Vagina (tissue), 2 donors: Measurements from ENCODE around the gene NUAK1. TPM values are rescaled to one million over a fixed set of nuclear protein-coding genes. Genes with fewer than 3 reads are reported as not detected.

Source experiments
- DNase-seq, 2 donors: peaks; one replicate each; pipeline ENCODE4 v3.0.0-alpha.2; 2017; ENCODE audit errors: extremely low spot score in 2 of 2
- H3K27ac ChIP-seq: fragments of 200-600 bp; sonication (generic); one replicate; pipeline ENCODE4 v1.5.1; 2019
- H3K27me3 ChIP-seq: fragments of 200-600 bp; sonication (generic); one replicate; pipeline ENCODE4 v1.5.1; 2019
- H3K36me3 ChIP-seq, 2 donors: fragments of 200-600 bp; sonication (generic); one replicate each; pipeline ENCODE4 v1.5.1; 2017 to 2019
- H3K4me1 ChIP-seq: fragments of 200-600 bp; sonication (generic); one replicate; pipeline ENCODE4 v1.5.1; 2019
- H3K4me3 ChIP-seq, 2 donors: fragments of 200-600 bp; sonication (generic); 1 replicate in 1 of 2; 2 replicates in 1 of 2; pipeline ENCODE4 v1.5.1; 2016 to 2019
- H3K9me3 ChIP-seq: fragments of 200-600 bp; sonication (generic); one replicate; pipeline ENCODE4 v1.5.1; 2019
- POLR2A ChIP-seq, 2 donors: fragments of 450-650 bp; IDR thresholded peaks; one replicate each; pipeline ENCODE4 v1.6.1; 2017; ENCODE audit warnings: antibody characterized with exemption in 2 of 2, mild to moderate bottlenecking in 2 of 2, moderate library complexity in 2 of 2
- POLR2AphosphoS5 ChIP-seq, 2 donors: sonication (generic); formaldehyde crosslinking; IDR thresholded peaks; one replicate each; pipeline ENCODE4 v1.9.0; 2017; ENCODE audit warnings: antibody characterized with exemption in 2 of 2, mild to moderate bottlenecking in 2 of 2, low read depth in 1 of 2; ENCODE audit not compliant: insufficient read depth in 1 of 2
- intact Hi-C: fragments of 100-400 bp; cut with DNase I; formaldehyde crosslinking; loops from one replicate; pipeline ENCODE4 v1.15.1; 2023
- total RNA-seq: library from RNA; depleted of rRNA; stranded (reverse); fragments of >200 nt; gene quantifications from one replicate; pipeline ENCODE4 v1.2.3, GENCODE V29; 2016
- TF ChIP-seq, protein P1 (sequence below), 3 experiments: fragments of 450-650 bp in 2 of 3; fragments of 200-600 bp in 1 of 3; sonication (generic) in 1 of 3; IDR thresholded peaks; one replicate each; pipeline ENCODE4 v1.5.1; 2017 to 2019; ENCODE audit warnings: antibody characterized with exemption in 3 of 3, mild to moderate bottlenecking in 2 of 3, moderate library complexity in 2 of 3

NUAK1 gene
- total RNA-seq, 1 donor from 2014 or later: 22.8 TPM

DNA sequence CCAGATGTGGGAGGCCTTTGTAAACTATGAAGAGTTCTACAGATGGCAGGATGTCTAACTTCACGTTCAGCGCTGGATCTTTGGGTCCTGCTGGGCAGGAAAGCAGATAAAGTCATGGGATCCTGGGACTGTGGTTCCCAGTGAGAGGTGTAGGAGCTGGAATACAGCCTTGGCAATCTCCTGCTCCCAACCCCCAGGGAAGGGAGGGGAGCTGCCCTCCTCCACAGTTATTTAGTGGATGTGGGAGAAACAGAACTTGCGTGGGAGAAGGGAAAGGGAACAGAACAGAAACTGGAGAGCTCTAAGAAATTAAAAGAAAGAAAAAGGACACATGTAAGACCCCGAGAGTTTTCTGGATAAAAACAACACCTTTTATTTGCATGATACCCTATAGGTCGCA is 37.0 kb downstream of the NUAK1 start:
- Histone ChIP-seq H3K9me3 (no peaks in the 10 kb centered on the region), H3K36me3 (peaks cover 0 to 8% of the 10 kb centered on the region in 2 donors), H3K27ac (peak overlapping the region; percentile 16), H3K4me1 (peaks cover 42% of the 10 kb centered on the region), H3K4me3 (no peak overlapping the region), H3K27me3 (no peaks in the 10 kb centered on the region)
- DNase-seq: no peak
- TF ChIP-seq POLR2AphosphoS5 (IDR thresholded peaks at IDR 0.05; ENCODE audit: insufficient read depth in 1 of 2, low read depth in 1 of 2): no peak
- TF ChIP-seq, protein P1, sequence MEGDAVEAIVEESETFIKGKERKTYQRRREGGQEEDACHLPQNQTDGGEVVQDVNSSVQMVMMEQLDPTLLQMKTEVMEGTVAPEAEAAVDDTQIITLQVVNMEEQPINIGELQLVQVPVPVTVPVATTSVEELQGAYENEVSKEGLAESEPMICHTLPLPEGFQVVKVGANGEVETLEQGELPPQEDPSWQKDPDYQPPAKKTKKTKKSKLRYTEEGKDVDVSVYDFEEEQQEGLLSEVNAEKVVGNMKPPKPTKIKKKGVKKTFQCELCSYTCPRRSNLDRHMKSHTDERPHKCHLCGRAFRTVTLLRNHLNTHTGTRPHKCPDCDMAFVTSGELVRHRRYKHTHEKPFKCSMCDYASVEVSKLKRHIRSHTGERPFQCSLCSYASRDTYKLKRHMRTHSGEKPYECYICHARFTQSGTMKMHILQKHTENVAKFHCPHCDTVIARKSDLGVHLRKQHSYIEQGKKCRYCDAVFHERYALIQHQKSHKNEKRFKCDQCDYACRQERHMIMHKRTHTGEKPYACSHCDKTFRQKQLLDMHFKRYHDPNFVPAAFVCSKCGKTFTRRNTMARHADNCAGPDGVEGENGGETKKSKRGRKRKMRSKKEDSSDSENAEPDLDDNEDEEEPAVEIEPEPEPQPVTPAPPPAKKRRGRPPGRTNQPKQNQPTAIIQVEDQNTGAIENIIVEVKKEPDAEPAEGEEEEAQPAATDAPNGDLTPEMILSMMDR (IDR thresholded peaks at IDR 0.05): no peak
- TF ChIP-seq POLR2A (IDR thresholded peaks at IDR 0.05): no peak
- intact Hi-C loops: no loop called here

DNA sequence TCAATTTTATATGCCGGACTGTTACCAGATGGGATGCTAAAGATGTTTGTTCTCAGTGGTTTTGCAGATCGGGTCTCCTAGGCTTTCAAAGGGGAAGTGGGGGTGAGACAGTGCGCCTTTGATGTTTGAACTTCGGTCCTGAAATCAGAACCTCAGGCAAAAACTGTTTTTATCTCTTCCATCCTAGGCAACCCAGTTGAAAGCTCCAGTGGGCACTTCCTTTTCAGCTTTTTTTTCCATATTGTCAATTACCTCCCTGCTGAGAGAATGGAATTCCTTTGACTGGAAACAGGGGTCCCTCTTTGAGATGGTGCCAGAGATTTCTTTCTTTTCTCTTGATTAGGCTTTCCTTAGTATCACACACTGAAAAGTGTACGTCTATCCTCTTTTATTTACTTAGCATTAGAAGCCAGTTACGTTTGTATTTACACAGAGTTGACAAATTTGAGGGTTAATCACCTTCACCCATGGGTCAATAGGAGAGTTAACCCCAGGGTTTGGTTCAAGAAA is 40.0 kb downstream of the NUAK1 start:
- no peak for DNase-seq
- intact Hi-C loops: no loop called here
- no peaks in the 10 kb centered on the region for H3K27me3 ChIP-seq
- no peak overlapping the region for H3K4me3 ChIP-seq
- H3K36me3 ChIP-seq: peaks cover 0 to 8% of the 10 kb centered on the region in 2 donors
- H3K9me3 ChIP-seq: no peaks in the 10 kb centered on the region
- TF ChIP-seq POLR2A (IDR thresholded peaks at IDR 0.05): no peak
- TF ChIP-seq POLR2AphosphoS5 (IDR thresholded peaks at IDR 0.05; ENCODE audit: insufficient read depth in 1 of 2, low read depth in 1 of 2): no peak
- TF ChIP-seq, protein P1 (IDR thresholded peaks at IDR 0.05): no peak
- peaks cover 54% of the 10 kb centered on the region for H3K4me1 ChIP-seq
- H3K27ac ChIP-seq: no peak overlapping the region

DNA sequence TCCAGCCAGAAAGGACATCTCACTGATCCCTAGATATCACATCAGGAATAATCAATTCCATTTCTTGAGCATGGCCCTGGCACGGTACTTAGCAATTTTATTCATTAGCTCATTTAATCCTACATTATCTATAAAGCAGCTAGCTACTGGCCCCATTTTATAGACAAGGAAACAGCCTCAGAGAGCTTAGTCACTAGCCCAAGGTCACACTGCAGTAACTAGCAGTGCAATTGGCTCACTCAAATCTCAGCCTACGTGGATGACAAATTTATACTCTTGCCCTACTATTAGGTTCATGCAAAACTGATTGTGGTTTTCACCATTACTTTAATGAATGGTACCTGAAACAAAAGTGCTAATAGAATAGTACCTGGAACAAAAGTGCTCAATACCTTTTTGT is 41.7 kb downstream of the NUAK1 start:
- peak overlapping the region; percentile 17 for H3K27ac ChIP-seq
- no peaks in the 10 kb centered on the region for H3K27me3 ChIP-seq
- peaks cover 60% of the 10 kb centered on the region for H3K4me1 ChIP-seq
- H3K9me3 ChIP-seq: no peaks in the 10 kb centered on the region
- no peak for DNase-seq
- no peak for TF ChIP-seq POLR2A (IDR thresholded peaks at IDR 0.05)
- TF ChIP-seq, protein P1 (IDR thresholded peaks at IDR 0.05): no peak
- intact Hi-C loops: no loop called here
- H3K36me3 ChIP-seq: peaks cover 0 to 8% of the 10 kb centered on the region in 2 donors
- H3K4me3 ChIP-seq: no peak overlapping the region

- Histone ChIP-seq H3K9me3 (no peaks in the 10 kb centered on the region), H3K4me3 (no peak overlapping the region), H3K27me3 (no peaks in the 10 kb centered on the region), H3K4me1 (peaks cover 60% of the 10 kb centered on the region), H3K27ac (peak overlapping the region; percentile 17), H3K36me3 (peaks cover 0 to 7% of the 10 kb centered on the region in 2 donors)
- intact Hi-C loops: no loop called here
- TF ChIP-seq POLR2AphosphoS5 (IDR thresholded peaks at IDR 0.05; ENCODE audit: insufficient read depth in 1 of 2, low read depth in 1 of 2): no peak
- no peak for TF ChIP-seq POLR2A (IDR thresholded peaks at IDR 0.05)
- TF ChIP-seq, protein P1 (IDR thresholded peaks at IDR 0.05): no peak
- DNase-seq: no peak
These were observed 42.4 kb downstream of the NUAK1 start for GRCh38 chr12:106096376-106096775.

- no peak overlapping the region for H3K4me3 ChIP-seq
- H3K4me1 ChIP-seq: peaks cover 75% of the 10 kb centered on the region
These were observed 44.5 kb downstream of the NUAK1 start for GRCh38 chr12:106094304-106094703.

More at GRCh38 chr12:106094304-106094703, 44.5 kb downstream of the NUAK1 start:
- peak overlapping the region; percentile 20 for H3K27ac ChIP-seq
- DNase-seq: no peak
- no peaks in the 10 kb centered on the region for H3K9me3 ChIP-seq
- no peaks in the 10 kb centered on the region for H3K36me3 ChIP-seq
- no peaks in the 10 kb centered on the region for H3K27me3 ChIP-seq
- intact Hi-C loops: no loop called here
- TF ChIP-seq POLR2AphosphoS5 (IDR thresholded peaks at IDR 0.05; ENCODE audit: insufficient read depth in 1 of 2, low read depth in 1 of 2) (no peak), POLR2A (IDR thresholded peaks at IDR 0.05) (no peak)
- TF ChIP-seq, protein P1 (IDR thresholded peaks at IDR 0.05): no peak
